GM19324 (cell line): ENCODE measurements around the gene AHCY.

Source experiments
- ATAC-seq: cut with Tn5 transposase; IDR thresholded peaks from one replicate; pipeline ENCODE4 v1.9.1; 2021; ENCODE audit warnings: mild to moderate bottlenecking, moderate library complexity; ENCODE audit not compliant: unreplicated experiment, low FRiP score

The AHCY gene

DNA sequence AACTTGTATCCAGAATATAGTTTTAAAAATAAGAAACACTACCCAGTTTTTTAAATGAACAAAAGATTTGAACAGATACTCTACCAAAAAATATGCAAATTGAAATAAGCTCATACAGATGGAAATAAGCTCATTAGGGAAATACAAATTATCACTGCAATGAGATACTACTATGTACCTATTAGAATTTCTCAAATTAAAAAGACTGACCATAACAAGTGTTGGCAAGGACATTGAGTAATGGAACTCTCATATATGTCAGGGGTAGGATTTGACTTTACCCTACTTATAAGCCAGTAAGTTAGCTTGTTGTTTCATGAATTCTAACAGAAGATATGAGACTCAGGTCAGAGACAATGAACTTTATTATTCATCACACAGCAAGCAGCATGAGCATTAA lies 71.5 kb downstream of the AHCY start:
- ATAC-seq, result no peak
